Loucy (cell line): Measurements from ENCODE around the gene KIFC3.

Source experiments
- CTCF ChIP-seq: fragments of 200-600 bp; sonication (generic); conservative IDR thresholded peaks from 2 replicates; pipeline ENCODE4 v1.5.1; 2014; ENCODE audit warnings: mild to moderate bottlenecking, antibody characterized with exemption, low read length
- EZH2phosphoT487 ChIP-seq: fragments of 200-600 bp; IDR thresholded peaks from 2 replicates; pipeline ENCODE4 v1.6.1; 2018; ENCODE audit warnings: antibody characterized with exemption, mild to moderate bottlenecking, moderate library complexity, borderline replicate concordance

- no peak for TF ChIP-seq CTCF
- TF ChIP-seq EZH2phosphoT487 = no peak
Observed at GRCh38 chr16:57815987-57816745, 13.9 kb upstream of the KIFC3 start.
